ENCODE measurements around the gene DNAJC10. TPM values are rescaled to one million over a fixed set of nuclear protein-coding genes. Genes with fewer than 3 reads are reported as not detected.

DNAJC10 gene
- total RNA-seq, 2 donors from 2014 or later: 72.0 to 75.6 TPM

GRCh38 chr2:182831101-182831500 is 115.0 kb downstream of the DNAJC10 start:
- DNase-seq (ENCODE audit: low spot score): no peak
- no peak for TF ChIP-seq CTCF (IDR thresholded peaks at IDR 0.05)
- ATAC-seq (ENCODE audit: insufficient number of reproducible peaks, low FRiP score, low read depth): no peak
- Histone ChIP-seq H3K4me1 (ENCODE audit: control insufficient read depth in 1 of 2, low read depth in 2 of 2) (peaks cover 0 to 25% of the 10 kb centered on the region in 2 donors), H3K36me3 (no peaks in the 10 kb centered on the region), H3K9me3 (no peaks in the 10 kb centered on the region), H3K27me3 (replicated peaks; ENCODE audit: insufficient read depth) (no peaks in the 10 kb centered on the region), H3K27ac (no peak overlapping the region), H3K4me3 (no peak overlapping the region)

- ATAC-seq (ENCODE audit: insufficient number of reproducible peaks, low FRiP score, low read depth) (no peak), DNase-seq (ENCODE audit: low spot score) (no peak)
- TF ChIP-seq CTCF (IDR thresholded peaks at IDR 0.05): no peak
- Histone ChIP-seq H3K27me3 (replicated peaks; ENCODE audit: insufficient read depth) (no peaks in the 10 kb centered on the region), H3K4me3 (no peak overlapping the region), H3K27ac (no peak overlapping the region), H3K9me3 (no peaks in the 10 kb centered on the region), H3K36me3 (no peaks in the 10 kb centered on the region), H3K4me1 (ENCODE audit: control insufficient read depth in 1 of 2, low read depth in 2 of 2) (peaks cover 3 to 25% of the 10 kb centered on the region in 2 donors)
Measured at GRCh38 chr2:182831921-182832320, 115.9 kb downstream of the DNAJC10 start.

DNA sequence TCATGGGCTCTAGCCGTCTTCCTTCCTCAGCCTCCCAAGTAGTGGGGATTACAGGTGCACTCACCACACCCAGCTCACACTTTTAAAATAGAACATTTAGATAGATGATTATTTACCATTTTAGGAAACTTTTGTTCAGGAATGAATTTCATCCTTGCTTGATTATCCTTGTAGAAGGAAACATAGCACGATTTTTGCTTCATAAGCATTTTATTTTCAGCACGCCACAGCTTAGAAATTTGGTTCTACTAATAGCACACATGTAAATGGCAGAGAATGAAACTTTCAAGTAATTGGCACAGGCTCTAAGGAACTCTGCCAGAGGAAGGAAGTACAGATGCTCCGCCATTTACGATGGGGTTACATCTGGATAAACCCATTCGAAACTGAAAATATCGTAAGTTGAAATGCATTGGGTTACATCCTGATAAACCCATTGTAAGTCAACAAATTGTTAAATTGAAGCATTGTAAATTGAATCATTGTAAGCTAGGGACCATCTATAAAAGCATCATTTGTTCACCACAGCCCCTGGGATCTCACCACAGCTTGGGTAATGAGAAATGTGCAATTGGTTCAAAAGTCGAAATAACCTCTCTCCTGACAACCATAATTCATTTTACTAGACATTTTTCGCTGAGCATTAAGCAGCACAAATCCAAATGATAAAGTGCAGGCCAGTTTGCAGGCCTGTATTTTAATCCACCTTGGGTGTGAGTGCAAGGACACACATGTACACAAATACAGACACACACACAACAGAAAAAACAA is 117.2 kb downstream of the DNAJC10 start:
- TF ChIP-seq CTCF (IDR thresholded peaks at IDR 0.05): no peak
- Histone ChIP-seq H3K36me3 (no peaks in the 10 kb centered on the region), H3K27ac (no peak overlapping the region), H3K27me3 (replicated peaks; ENCODE audit: insufficient read depth) (no peaks in the 10 kb centered on the region), H3K9me3 (no peaks in the 10 kb centered on the region), H3K4me1 (ENCODE audit: control insufficient read depth in 1 of 2, low read depth in 2 of 2) (peaks cover 3 to 13% of the 10 kb centered on the region in 2 donors), H3K4me3 (no peak overlapping the region)
- DNase-seq (ENCODE audit: low spot score) (no peak), ATAC-seq (ENCODE audit: insufficient number of reproducible peaks, low FRiP score, low read depth) (no peak)

DNA sequence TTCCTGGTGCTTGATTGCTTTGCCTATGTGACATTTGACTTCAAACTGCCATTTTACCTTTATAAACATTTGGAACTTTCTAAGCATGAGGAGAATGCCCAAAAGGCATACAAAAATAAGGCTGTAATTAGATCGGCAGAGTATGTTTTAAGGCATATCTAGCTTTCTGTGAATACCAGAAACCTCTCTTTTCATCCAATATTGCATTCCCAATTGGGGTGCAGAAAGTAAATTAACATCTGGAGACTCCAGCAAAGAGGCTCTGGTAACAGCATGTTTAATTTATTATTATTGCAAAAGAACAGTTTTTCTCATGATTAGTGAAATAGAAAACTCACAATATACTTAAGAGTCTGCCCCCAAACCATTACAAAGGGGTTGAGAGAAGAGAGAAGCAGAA is 118.2 kb downstream of the DNAJC10 start:
- H3K4me3 ChIP-seq: no peak overlapping the region
- peaks cover 6 to 17% of the 10 kb centered on the region in 2 donors for H3K4me1 ChIP-seq (ENCODE audit: control insufficient read depth in 1 of 2, low read depth in 2 of 2)
- no peak for TF ChIP-seq CTCF (IDR thresholded peaks at IDR 0.05)
- no peaks in the 10 kb centered on the region for H3K27me3 ChIP-seq (replicated peaks; ENCODE audit: insufficient read depth)
- DNase-seq (ENCODE audit: low spot score) (no peak), ATAC-seq (ENCODE audit: insufficient number of reproducible peaks, low FRiP score, low read depth) (no peak)
- H3K9me3 ChIP-seq: no peaks in the 10 kb centered on the region
- H3K36me3 ChIP-seq: no peaks in the 10 kb centered on the region
- H3K27ac ChIP-seq: no peak overlapping the region

GRCh38 chr2:182836451-182836850 is 120.4 kb downstream of the DNAJC10 start:
- no peaks in the 10 kb centered on the region for H3K9me3 ChIP-seq
- H3K4me3 ChIP-seq: no peak overlapping the region
- H3K27ac ChIP-seq: no peak overlapping the region
- H3K4me1 ChIP-seq (ENCODE audit: control insufficient read depth in 1 of 2, low read depth in 2 of 2): peaks cover 11 to 36% of the 10 kb centered on the region in 2 donors
- ATAC-seq (ENCODE audit: insufficient number of reproducible peaks, low FRiP score, low read depth) (no peak), DNase-seq (ENCODE audit: low spot score) (no peak)
- TF ChIP-seq CTCF (IDR thresholded peaks at IDR 0.05): no peak
- H3K27me3 ChIP-seq (replicated peaks; ENCODE audit: insufficient read depth): no peaks in the 10 kb centered on the region
- no peaks in the 10 kb centered on the region for H3K36me3 ChIP-seq

Other genes starting within 250 kb of the DNAJC10 start
- 100 to 1,000 TPM; 140 to 203 TPM for gene FRZB, start 150.4 kb downstream of the DNAJC10 start, total RNA-seq

Measured in thoracic aorta (tissue), 2 donors.